ENCODE results near the gene KRTAP10-12.
A peak's percentile ranks its signal among the peaks of the same experiment; 100 is the strongest.

KRTAP10-12 gene

GRCh38 chr21:44712203-44713028 is 15.4 kb downstream of the KRTAP10-12 start:
- peak; percentile 5 to 9 for DNase-seq

- DNase-seq: no peak
Measured at GRCh38 chr21:44713130-44713529, 16.2 kb downstream of the KRTAP10-12 start.

GRCh38 chr21:44713846-44714245 is 16.9 kb downstream of the KRTAP10-12 start:
- DNase-seq: no peak

- DNase-seq: no peak
Measured at GRCh38 chr21:44714905-44715304, 17.9 kb downstream of the KRTAP10-12 start.

GRCh38 chr21:44716984-44717383 is 20.0 kb downstream of the KRTAP10-12 start:
- DNase-seq: no peak

GRCh38 chr21:44718093-44718492 is 21.1 kb downstream of the KRTAP10-12 start:
- no peak for DNase-seq

GRCh38 chr21:44718571-44718970 is 21.6 kb downstream of the KRTAP10-12 start:
- DNase-seq: no peak

GRCh38 chr21:44720170-44720569 is 23.2 kb downstream of the KRTAP10-12 start:
- DNase-seq: no peak

GRCh38 chr21:44722731-44723130 is 25.8 kb downstream of the KRTAP10-12 start:
- no peak for DNase-seq

GRCh38 chr21:44723177-44724131 is 26.5 kb downstream of the KRTAP10-12 start:
- no peak for DNase-seq

- no peak for DNase-seq
Measured at GRCh38 chr21:44724196-44724595, 27.2 kb downstream of the KRTAP10-12 start.

- no peak for DNase-seq
Measured at GRCh38 chr21:44724926-44725325, 28.0 kb downstream of the KRTAP10-12 start.

- no peak for DNase-seq
Measured at GRCh38 chr21:44726826-44727225, 29.9 kb downstream of the KRTAP10-12 start.

GRCh38 chr21:44727321-44727720 is 30.3 kb downstream of the KRTAP10-12 start:
- no peak for DNase-seq

GRCh38 chr21:44727757-44728156 is 30.8 kb downstream of the KRTAP10-12 start:
- DNase-seq: no peak

GRCh38 chr21:44728716-44729115 is 31.7 kb downstream of the KRTAP10-12 start:
- no peak for DNase-seq

- no peak for DNase-seq
Measured at GRCh38 chr21:44729336-44730027, 32.5 kb downstream of the KRTAP10-12 start.

- DNase-seq: no peak
Measured at GRCh38 chr21:44730028-44730395, 33.0 kb downstream of the KRTAP10-12 start.

GRCh38 chr21:44730951-44731579 is 34.1 kb downstream of the KRTAP10-12 start:
- DNase-seq: no peak

GRCh38 chr21:44732263-44732662 is 35.3 kb downstream of the KRTAP10-12 start:
- DNase-seq: no peak

- no peak for DNase-seq
Measured at GRCh38 chr21:44732956-44733355, 36.0 kb downstream of the KRTAP10-12 start.

- no peak for DNase-seq
Measured at GRCh38 chr21:44734026-44734745, 37.2 kb downstream of the KRTAP10-12 start.
